GM21526 (cell line): ENCODE data around the gene CNOT6.
"Not testable (repeated sequence)": the region's sequence is repeated elsewhere in the genome, so short reads cannot be mapped to it uniquely, and the experiment has no call there.

ENCODE experiments used
- ATAC-seq: cut with Tn5 transposase; IDR thresholded peaks from one replicate; pipeline ENCODE4 v1.9.1; 2021; ENCODE audit warnings: moderate library complexity; ENCODE audit not compliant: unreplicated experiment, low FRiP score

The CNOT6 gene

GRCh38 chr5:180470966-180471582 lies 23.1 kb upstream of the CNOT6 start:
- peak; percentile 72 for ATAC-seq

- ATAC-seq, result no peak
Observed at GRCh38 chr5:180471866-180472265, 22.3 kb upstream of the CNOT6 start.

- ATAC-seq, result no peak
Observed at GRCh38 chr5:180472269-180472668, 21.9 kb upstream of the CNOT6 start.

GRCh38 chr5:180473386-180473785 lies 20.8 kb upstream of the CNOT6 start:
- ATAC-seq, result not testable (repeated sequence)

- ATAC-seq, result no peak
Observed at GRCh38 chr5:180474569-180474968, 19.6 kb upstream of the CNOT6 start.

- not testable (repeated sequence) for ATAC-seq
Observed at GRCh38 chr5:180475969-180476524, 18.1 kb upstream of the CNOT6 start.

- no peak for ATAC-seq
Observed at GRCh38 chr5:180484813-180485212, 9.4 kb upstream of the CNOT6 start.

GRCh38 chr5:180486636-180487149 lies 7.5 kb upstream of the CNOT6 start:
- no peak for ATAC-seq

GRCh38 chr5:180487556-180487955 lies 6.6 kb upstream of the CNOT6 start:
- no peak for ATAC-seq

- ATAC-seq, result no peak
Observed at GRCh38 chr5:180491496-180491895, 2.7 kb upstream of the CNOT6 start.

- no peak for ATAC-seq
Observed at GRCh38 chr5:180492226-180492903, 1.8 kb upstream of the CNOT6 start.

- peak; percentile 45 for ATAC-seq
Observed at GRCh38 chr5:180494510-180495181, 467 bp downstream of the CNOT6 start.

GRCh38 chr5:180495292-180495691 lies 1.1 kb downstream of the CNOT6 start:
- no peak for ATAC-seq

GRCh38 chr5:180495991-180496741 lies 2.0 kb downstream of the CNOT6 start:
- no peak for ATAC-seq

- ATAC-seq, result not testable (repeated sequence)
Observed at GRCh38 chr5:180496806-180497205, 2.6 kb downstream of the CNOT6 start.

GRCh38 chr5:180497865-180498264 lies 3.7 kb downstream of the CNOT6 start:
- ATAC-seq, result not testable (repeated sequence)

- no peak for ATAC-seq
Observed at GRCh38 chr5:180498378-180498777, 4.2 kb downstream of the CNOT6 start.

- no peak for ATAC-seq
Observed at GRCh38 chr5:180499684-180500083, 5.5 kb downstream of the CNOT6 start.

GRCh38 chr5:180500300-180500699 lies 6.1 kb downstream of the CNOT6 start:
- not testable (repeated sequence) for ATAC-seq

GRCh38 chr5:180507661-180508060 lies 13.5 kb downstream of the CNOT6 start:
- no peak for ATAC-seq
